ENCODE measurements around the gene WTAP. TPM values are rescaled to one million over a fixed set of nuclear protein-coding genes. Genes with fewer than 3 reads are reported as not detected.
"Not testable (repeated sequence)": the region's sequence is repeated elsewhere in the genome, so short reads cannot be mapped to it uniquely, and the experiment has no call there.

WTAP gene
- polyA plus RNA-seq, 1 donor = 154 TPM

GRCh38 chr6:159726255-159726917 is 920 bp upstream of the WTAP start:
- DNase-seq = no peak

GRCh38 chr6:159727717-159728445 is 575 bp downstream of the WTAP start:
- DNase-seq = peak; percentile 44

- peak; percentile 15 for DNase-seq
These were observed 1.2 kb downstream of the WTAP start for GRCh38 chr6:159728531-159728964.

- peak; percentile 6 for DNase-seq
These were observed 2.5 kb downstream of the WTAP start for GRCh38 chr6:159729598-159730331.

GRCh38 chr6:159730332-159730676 is 3.0 kb downstream of the WTAP start:
- no peak for DNase-seq

- not testable (repeated sequence) for DNase-seq
These were observed 5.2 kb downstream of the WTAP start for GRCh38 chr6:159732550-159732949.

- not testable (repeated sequence) for DNase-seq
These were observed 6.1 kb downstream of the WTAP start for GRCh38 chr6:159733395-159733794.

- DNase-seq = no peak
These were observed 9.6 kb downstream of the WTAP start for GRCh38 chr6:159736908-159737307.

- no peak for DNase-seq
These were observed 12.0 kb downstream of the WTAP start for GRCh38 chr6:159739341-159739740.

- DNase-seq = no peak
These were observed 14.9 kb downstream of the WTAP start for GRCh38 chr6:159742165-159742564.

GRCh38 chr6:159745081-159745480 is 17.8 kb downstream of the WTAP start:
- no peak for DNase-seq

GRCh38 chr6:159746759-159747158 is 19.5 kb downstream of the WTAP start:
- no peak for DNase-seq

- not testable (repeated sequence) for DNase-seq
These were observed 20.8 kb downstream of the WTAP start for GRCh38 chr6:159748127-159748526.

- no peak for DNase-seq
These were observed 24.1 kb downstream of the WTAP start for GRCh38 chr6:159751448-159751847.

- no peak for DNase-seq
These were observed 26.0 kb downstream of the WTAP start for GRCh38 chr6:159753081-159753872.

GRCh38 chr6:159754401-159754800 is 27.1 kb downstream of the WTAP start:
- DNase-seq = no peak

GRCh38 chr6:159754959-159755914 is 27.9 kb downstream of the WTAP start:
- no peak for DNase-seq

GRCh38 chr6:159756508-159756907 is 29.2 kb downstream of the WTAP start:
- no peak for DNase-seq

GRCh38 chr6:159758031-159759001 is 31.0 kb downstream of the WTAP start:
- no peak for DNase-seq

- DNase-seq = no peak
These were observed 32.3 kb downstream of the WTAP start for GRCh38 chr6:159759645-159760044.

All from left kidney (tissue), 2 donors.